Measurements from ENCODE around the gene MAP4K2. TPM values are rescaled to one million over a fixed set of nuclear protein-coding genes. Genes with fewer than 3 reads are reported as not detected.

Gene MAP4K2
- total RNA-seq, 1 experiment from 2014 or later, result 16.8 TPM

DNA sequence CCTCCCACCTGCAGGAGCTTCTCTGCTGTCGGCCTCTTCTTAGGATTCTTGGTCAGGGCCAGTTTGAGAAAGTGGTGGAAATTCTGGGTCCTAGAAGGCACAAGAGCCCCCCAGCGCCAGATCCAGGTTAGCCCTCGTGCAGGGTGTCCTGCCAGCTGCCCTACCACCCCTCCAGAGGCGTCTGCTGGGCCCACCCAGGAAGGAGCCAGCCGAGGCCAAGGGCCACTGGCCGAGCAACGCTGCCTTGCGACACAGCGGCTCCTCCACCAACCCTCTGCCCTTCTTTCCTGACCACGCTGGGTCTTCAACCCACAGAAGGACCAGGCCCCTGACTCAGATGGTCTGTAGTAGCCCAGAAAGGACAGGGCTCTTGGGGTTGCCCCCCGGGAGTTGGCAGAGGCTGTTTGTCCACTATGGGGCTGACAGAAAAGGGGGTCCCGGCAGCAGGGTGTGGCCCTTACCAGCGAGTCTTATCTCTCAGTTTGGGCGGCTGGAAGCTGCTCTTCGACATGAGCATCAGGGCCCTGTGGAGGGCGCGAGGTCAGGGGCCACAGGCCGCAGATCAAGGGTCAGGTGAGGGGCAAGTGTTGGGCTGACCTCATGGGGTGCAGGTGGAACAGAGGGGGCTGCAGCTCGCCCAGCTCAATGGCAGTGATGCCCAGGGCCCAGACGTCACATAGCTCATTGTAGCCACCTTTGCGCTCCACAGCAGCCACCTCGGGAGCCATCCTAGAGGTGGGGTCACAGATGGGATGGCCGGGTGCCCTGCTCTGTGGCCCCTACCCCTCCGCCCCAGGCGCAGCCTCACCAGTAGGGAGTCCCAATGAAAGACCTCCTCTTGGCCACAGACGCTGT, 2.5 kb downstream of the MAP4K2 start:
- no peaks in the 10 kb centered on the region for H3K27me3 Mint-ChIP-seq (ENCODE audit: insufficient read depth, unreplicated experiment)
- H3K4me1 ChIP-seq, result peaks cover 20% of the 10 kb centered on the region
- DNase-seq, result no peak
- no peak overlapping the region for H3K4me3 Mint-ChIP-seq (ENCODE audit: unreplicated experiment)
- POLR2A ChIA-PET, result interaction anchor here (1.8 kb wide), 1 partner anchor 22 kb away, joined by 15 read pairs; the partner anchor contains the start of gene SF1
- H3K9me3 ChIP-seq, result no peaks in the 10 kb centered on the region
- TF ChIP-seq, protein P1, sequence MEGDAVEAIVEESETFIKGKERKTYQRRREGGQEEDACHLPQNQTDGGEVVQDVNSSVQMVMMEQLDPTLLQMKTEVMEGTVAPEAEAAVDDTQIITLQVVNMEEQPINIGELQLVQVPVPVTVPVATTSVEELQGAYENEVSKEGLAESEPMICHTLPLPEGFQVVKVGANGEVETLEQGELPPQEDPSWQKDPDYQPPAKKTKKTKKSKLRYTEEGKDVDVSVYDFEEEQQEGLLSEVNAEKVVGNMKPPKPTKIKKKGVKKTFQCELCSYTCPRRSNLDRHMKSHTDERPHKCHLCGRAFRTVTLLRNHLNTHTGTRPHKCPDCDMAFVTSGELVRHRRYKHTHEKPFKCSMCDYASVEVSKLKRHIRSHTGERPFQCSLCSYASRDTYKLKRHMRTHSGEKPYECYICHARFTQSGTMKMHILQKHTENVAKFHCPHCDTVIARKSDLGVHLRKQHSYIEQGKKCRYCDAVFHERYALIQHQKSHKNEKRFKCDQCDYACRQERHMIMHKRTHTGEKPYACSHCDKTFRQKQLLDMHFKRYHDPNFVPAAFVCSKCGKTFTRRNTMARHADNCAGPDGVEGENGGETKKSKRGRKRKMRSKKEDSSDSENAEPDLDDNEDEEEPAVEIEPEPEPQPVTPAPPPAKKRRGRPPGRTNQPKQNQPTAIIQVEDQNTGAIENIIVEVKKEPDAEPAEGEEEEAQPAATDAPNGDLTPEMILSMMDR (IDR thresholded peaks at IDR 0.05; ENCODE audit: insufficient read depth in 1 of 2, low read depth in 1 of 2, low read length in 1 of 2, severe bottlenecking in 1 of 2, unreplicated experiment in 1 of 2), result no peak
- no peak overlapping the region for H3K27ac Mint-ChIP-seq (ENCODE audit: unreplicated experiment)
- H3K36me3 Mint-ChIP-seq (ENCODE audit: insufficient read depth, unreplicated experiment), result peaks cover 11% of the 10 kb centered on the region
- H3K9me3 Mint-ChIP-seq (ENCODE audit: unreplicated experiment), result no peaks in the 10 kb centered on the region
- no peak overlapping the region for H3K4me3 ChIP-seq (ENCODE audit: low read depth, low read length)
- intact Hi-C loops (cut with micrococcal nuclease; ENCODE audit: unreplicated experiment), result loop anchor here (5.0 kb wide), 2 partner anchors 42 to 92 kb away; partner anchors contain the start of gene CDC42BPG
- CTCF ChIA-PET, result interaction anchor here (1.2 kb wide), 1 partner anchor 22 kb away, joined by 4 read pairs; the partner anchor contains the start of gene SF1
- H3K36me3 ChIP-seq (ENCODE audit: control insufficient read depth, insufficient read depth, low read length), result peaks cover 2% of the 10 kb centered on the region
- peaks cover 9% of the 10 kb centered on the region for H3K4me1 Mint-ChIP-seq (ENCODE audit: low read depth, unreplicated experiment)
- no peaks in the 10 kb centered on the region for H3K27me3 ChIP-seq (replicated peaks; ENCODE audit: control insufficient read depth, insufficient read depth, low read length)
- BruUV-seq (replicated peaks), result no TSS peak

DNA sequence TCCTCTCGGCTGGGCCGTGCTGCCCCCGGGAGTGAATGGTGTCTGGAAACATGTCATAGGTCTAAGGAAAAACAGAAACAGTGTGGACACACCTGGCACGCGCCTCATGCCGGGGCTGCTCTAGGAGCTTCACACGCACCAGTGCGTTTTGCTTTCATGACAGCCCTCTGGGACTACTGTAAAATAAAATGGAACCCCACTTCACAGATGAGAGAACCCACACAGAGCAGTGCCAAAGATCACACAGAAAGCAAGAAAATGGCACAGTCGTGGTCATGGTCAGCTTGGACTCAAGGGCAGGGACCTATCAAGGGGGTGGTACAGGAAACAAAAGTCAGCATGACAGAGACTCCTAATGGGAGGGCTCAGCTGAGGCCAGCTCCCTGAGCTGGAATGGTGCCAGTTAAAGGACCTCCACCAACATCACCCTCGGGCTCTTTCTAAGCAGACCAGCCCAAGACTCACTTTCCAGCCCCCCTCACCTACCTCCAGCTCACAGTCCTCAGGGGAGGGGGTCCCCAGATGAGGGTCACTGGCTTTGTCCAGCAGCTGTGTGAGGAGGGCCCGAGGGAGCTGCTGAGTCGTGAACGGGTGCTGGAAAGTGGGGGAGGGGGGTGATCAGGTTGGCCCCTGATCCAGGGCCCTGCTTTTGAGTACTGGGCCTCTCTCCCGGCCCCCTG, 3.3 kb downstream of the MAP4K2 start:
- H3K4me3 ChIP-seq (ENCODE audit: low read depth, low read length), result no peak overlapping the region
- Mint-ChIP-seq H3K4me3 (ENCODE audit: unreplicated experiment) (no peak overlapping the region), H3K4me1 (ENCODE audit: low read depth, unreplicated experiment) (peaks cover 9% of the 10 kb centered on the region), H3K36me3 (ENCODE audit: insufficient read depth, unreplicated experiment) (peaks cover 9% of the 10 kb centered on the region), H3K27ac (ENCODE audit: unreplicated experiment) (no peak overlapping the region), H3K27me3 (ENCODE audit: insufficient read depth, unreplicated experiment) (no peaks in the 10 kb centered on the region), H3K9me3 (ENCODE audit: unreplicated experiment) (no peaks in the 10 kb centered on the region)
- H3K9me3 ChIP-seq, result no peaks in the 10 kb centered on the region
- ChIA-PET CTCF (interaction anchor here (1.2 kb wide), 1 partner anchor 21 kb away, joined by 4 read pairs; the partner anchor contains the start of gene SF1), POLR2A (interaction anchor here (1.8 kb wide), 1 partner anchor 21 kb away, joined by 15 read pairs; the partner anchor contains the start of gene SF1)
- no peaks in the 10 kb centered on the region for H3K27me3 ChIP-seq (replicated peaks; ENCODE audit: control insufficient read depth, insufficient read depth, low read length)
- intact Hi-C loops (cut with micrococcal nuclease; ENCODE audit: unreplicated experiment), result loop anchor here (5.0 kb wide), 2 partner anchors 43 to 93 kb away; partner anchors contain the start of gene CDC42BPG
- peaks cover 1% of the 10 kb centered on the region for H3K36me3 ChIP-seq (ENCODE audit: control insufficient read depth, insufficient read depth, low read length)
- BruUV-seq (replicated peaks), result no TSS peak
- H3K4me1 ChIP-seq, result peaks cover 18% of the 10 kb centered on the region
- DNase-seq, result no peak
- TF ChIP-seq, protein P1 (IDR thresholded peaks at IDR 0.05; ENCODE audit: insufficient read depth in 1 of 2, low read depth in 1 of 2, low read length in 1 of 2, severe bottlenecking in 1 of 2, unreplicated experiment in 1 of 2), result no peak

DNA sequence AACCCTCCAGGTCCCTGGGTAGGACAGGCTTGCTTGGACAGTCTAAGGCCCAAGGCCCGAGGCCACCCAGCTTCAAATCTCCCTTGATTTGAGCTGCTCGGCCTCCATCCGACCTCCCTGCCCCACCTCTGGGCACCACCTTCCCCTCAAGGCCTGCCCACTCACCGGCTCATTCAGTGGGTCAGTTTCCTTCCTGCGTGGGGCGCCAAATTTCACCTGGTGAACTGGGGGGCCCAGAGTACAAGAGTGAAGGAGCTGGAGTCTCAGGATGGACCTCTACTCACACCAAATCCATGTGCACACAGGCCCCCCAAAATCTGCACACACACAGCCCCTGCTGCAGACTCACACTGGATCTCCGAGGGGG, 3.8 kb downstream of the MAP4K2 start:
- BruUV-seq (replicated peaks), result no TSS peak
- intact Hi-C loops (cut with micrococcal nuclease; ENCODE audit: unreplicated experiment), result no loop called here
- peaks cover 13% of the 10 kb centered on the region for H3K4me1 ChIP-seq
- Mint-ChIP-seq H3K4me1 (ENCODE audit: low read depth, unreplicated experiment) (peaks cover 9% of the 10 kb centered on the region), H3K27me3 (ENCODE audit: insufficient read depth, unreplicated experiment) (no peaks in the 10 kb centered on the region), H3K4me3 (ENCODE audit: unreplicated experiment) (no peak overlapping the region), H3K36me3 (ENCODE audit: insufficient read depth, unreplicated experiment) (peaks cover 9% of the 10 kb centered on the region), H3K27ac (ENCODE audit: unreplicated experiment) (no peak overlapping the region), H3K9me3 (ENCODE audit: unreplicated experiment) (no peaks in the 10 kb centered on the region)
- TF ChIP-seq, protein P1 (IDR thresholded peaks at IDR 0.05; ENCODE audit: insufficient read depth in 1 of 2, low read depth in 1 of 2, low read length in 1 of 2, severe bottlenecking in 1 of 2, unreplicated experiment in 1 of 2), result no peak
- no peaks in the 10 kb centered on the region for H3K27me3 ChIP-seq (replicated peaks; ENCODE audit: control insufficient read depth, insufficient read depth, low read length)
- POLR2A ChIA-PET, result interaction anchor here (1.8 kb wide), 1 partner anchor 20 kb away, joined by 15 read pairs; the partner anchor contains the start of gene SF1
- H3K9me3 ChIP-seq, result no peaks in the 10 kb centered on the region
- CTCF ChIA-PET, result interaction anchor here (1.2 kb wide), 1 partner anchor 21 kb away, joined by 4 read pairs; the partner anchor contains the start of gene SF1
- no peak overlapping the region for H3K4me3 ChIP-seq (ENCODE audit: low read depth, low read length)
- H3K36me3 ChIP-seq (ENCODE audit: control insufficient read depth, insufficient read depth, low read length), result no peaks in the 10 kb centered on the region; the same call in 1 of the 2 replicates
- DNase-seq, result no peak
